ENCODE results near the gene TMEM8B. TPM values are rescaled to one million over a fixed set of nuclear protein-coding genes. Genes with fewer than 3 reads are reported as not detected.

The TMEM8B gene
- total and polyA plus RNA-seq, 7 donors = 3.5 to 12.5 (median 7.1) TPM

GRCh38 chr9:35870351-35870923 lies 41.4 kb downstream of the TMEM8B start, which contains the start of gene OR13J1:
Gene OR13J1 (minus strand): TSS chr9:35870401. CDS start chr9:35870401, 0 bp downstream.
- Histone ChIP-seq H3K27me3 (peaks cover 0 to 13% (median 4%) of the 10 kb centered on the region in 3 donors), H3K9me3 (no peaks in the 10 kb centered on the region), H3K4me3 (no peak within 1 kb of the TSS), H3K36me3 (no peaks in the 10 kb centered on the region), H3K4me1 (no peaks in the 10 kb centered on the region), H3K27ac (no peak within 1 kb of the TSS)
- 86 to 90% methylated on average over 8 of the region's 8 CpGs for WGBS, 2 donors
- no peak for DNase-seq
- intact Hi-C loops (cut with DNase I) = no loop called here
- TF ChIP-seq POLR2AphosphoS5 (IDR thresholded peaks at IDR 0.05) (no peak), EP300 (IDR thresholded peaks at IDR 0.05) (no peak), CTCF (IDR thresholded peaks at IDR 0.05) (no peak), POLR2A (IDR thresholded peaks at IDR 0.05) (no peak)

- no peak for DNase-seq
- WGBS, 2 donors = 50 to 71% methylated on average over 3 of the region's 3 CpGs
- Histone ChIP-seq H3K36me3 (no peaks in the 10 kb centered on the region), H3K4me1 (no peaks in the 10 kb centered on the region), H3K9me3 (no peaks in the 10 kb centered on the region), H3K27ac (no peak overlapping the region), H3K27me3 (peaks cover 0 to 13% (median 4%) of the 10 kb centered on the region in 3 donors), H3K4me3 (no peak overlapping the region)
- TF ChIP-seq CTCF (IDR thresholded peaks at IDR 0.05) (no peak), POLR2AphosphoS5 (IDR thresholded peaks at IDR 0.05) (no peak), EP300 (IDR thresholded peaks at IDR 0.05) (no peak), POLR2A (IDR thresholded peaks at IDR 0.05) (no peak)
- intact Hi-C loops (cut with DNase I) = no loop called here
Observed at GRCh38 chr9:35871545-35871944, 42.5 kb downstream of the TMEM8B start.

- no peak for DNase-seq
- intact Hi-C loops (cut with DNase I) = no loop called here
- H3K4me3 ChIP-seq = no peak overlapping the region
- H3K27ac ChIP-seq = no peak overlapping the region
- H3K4me1 ChIP-seq = no peaks in the 10 kb centered on the region
- H3K9me3 ChIP-seq = no peaks in the 10 kb centered on the region
- TF ChIP-seq CTCF (IDR thresholded peaks at IDR 0.05) (no peak), POLR2AphosphoS5 (IDR thresholded peaks at IDR 0.05) (no peak), EP300 (IDR thresholded peaks at IDR 0.05) (no peak), POLR2A (IDR thresholded peaks at IDR 0.05) (no peak)
- peaks cover 0 to 10% (median 4%) of the 10 kb centered on the region in 3 donors for H3K27me3 ChIP-seq
- WGBS, 2 donors = 59 to 69% methylated on average over 3 of the region's 3 CpGs
- no peaks in the 10 kb centered on the region for H3K36me3 ChIP-seq
Observed at GRCh38 chr9:35872505-35872904, 43.5 kb downstream of the TMEM8B start.

GRCh38 chr9:35882263-35882848 lies 53.3 kb downstream of the TMEM8B start:
- TF ChIP-seq POLR2AphosphoS5 (IDR thresholded peaks at IDR 0.05) (peak in 1 of 4 donors; percentile 52), POLR2A (IDR thresholded peaks at IDR 0.05) (no peak), CTCF (IDR thresholded peaks at IDR 0.05) (peak; percentile 89 to 96 (median 94))
- intact Hi-C loops (cut with DNase I) = loop anchor here (1.0 to 10.0 kb wide), 3 partner anchors 54 to 238 kb away; partner anchors contain the start of genes FAM221B and TMEM8B
- DNase-seq = peak; percentile 92
- WGBS, 2 donors = 1 to 3% methylated on average over 4 of the region's 4 CpGs
- no peaks in the 10 kb centered on the region for H3K9me3 ChIP-seq
- H3K27ac ChIP-seq = no peak overlapping the region
- no peaks in the 10 kb centered on the region for H3K27me3 ChIP-seq
- H3K4me3 ChIP-seq = no peak overlapping the region
- H3K36me3 ChIP-seq = no peaks in the 10 kb centered on the region
- no peaks in the 10 kb centered on the region for H3K4me1 ChIP-seq

All from sigmoid colon (tissue), 7 donors.